Activated CD4-positive, alpha-beta T cell treated with anti-CD3 and anti-CD28 coated beads for 36 hours (primary cell): Measurements from ENCODE around the gene DNTTIP2. TPM values are rescaled to one million over a fixed set of nuclear protein-coding genes. Genes with fewer than 3 reads are reported as not detected.

Experiments
- ATAC-seq: fragments of 200-7000 bp; cut with Tn5 transposase; one replicate; pipeline ENCODE4 v1.10.0; 2021; ENCODE audit warnings: mild to moderate bottlenecking, moderate library complexity
- CTCF ChIA-PET: fragments of 350-600 bp; sonication (Branson Sonifier 250); formaldehyde crosslinking; loops from one replicate; lab custom pipeline; 2021; ENCODE audit warnings: antibody characterized with exemption; lab: Charles Lee
- POLR2A ChIA-PET: fragments of 350-600 bp; sonication (Branson Sonifier 250); formaldehyde crosslinking; loops from one replicate; lab custom pipeline; 2021; ENCODE audit warnings: antibody characterized with exemption, inconsistent platforms; lab: Charles Lee
- DNase-seq: peaks from one replicate; pipeline ENCODE4 v3.0.0-alpha.2; 2020
- H3K27ac Mint-ChIP-seq: one replicate; pipeline ENCODE4 v1.8.0; 2021; ENCODE audit warnings: mixed read lengths
- H3K27me3 Mint-ChIP-seq: one replicate; pipeline ENCODE4 v1.8.0; 2021; ENCODE audit warnings: mixed read lengths
- H3K36me3 Mint-ChIP-seq: one replicate; pipeline ENCODE4 v1.8.0; 2021; ENCODE audit warnings: low read depth, mixed read lengths
- H3K4me1 Mint-ChIP-seq: one replicate; pipeline ENCODE4 v1.8.0; 2021; ENCODE audit warnings: mixed read lengths
- H3K4me3 Mint-ChIP-seq: one replicate; pipeline ENCODE4 v1.8.0; 2021; ENCODE audit warnings: mild to moderate bottlenecking, moderate library complexity, mixed read lengths
- H3K9me3 Mint-ChIP-seq: one replicate; pipeline ENCODE4 v1.8.0; 2021; ENCODE audit warnings: low read depth, mixed read lengths
- intact Hi-C, 2 experiments: fragments of 100-400 bp; cut with DNase I in 1 of 2; cut with micrococcal nuclease in 1 of 2; formaldehyde crosslinking; loops; one replicate each; pipeline versions ENCODE4 v1.14.2 to v1.15.1; 2022 to 2024; cut with DNase I, micrococcal nuclease
- total RNA-seq, 2 experiments: library from RNA; stranded (reverse); gene quantifications; one replicate each; pipeline ENCODE4 v1.2.3, GENCODE V29; 2021

The DNTTIP2 gene
- total RNA-seq, 2 experiments from 2014 or later, result 82.8 to 84.9 TPM

DNA sequence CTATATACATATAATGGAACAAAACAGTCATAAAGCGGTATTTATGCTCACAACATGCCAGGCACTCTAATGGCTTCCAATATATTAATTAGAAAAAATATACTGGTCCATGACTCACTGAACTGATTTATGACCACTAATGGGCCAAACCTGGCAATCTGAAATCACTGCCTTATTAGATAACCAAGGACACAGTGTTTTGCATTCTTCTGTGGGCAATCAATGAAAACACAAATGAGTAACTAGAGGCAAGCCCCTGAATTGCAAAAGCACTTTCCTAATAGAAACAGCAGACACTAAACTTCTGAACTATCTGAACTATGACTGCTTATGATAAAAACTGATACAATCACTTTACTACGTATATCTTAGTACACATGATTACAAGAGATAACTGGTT, 26.7 kb upstream of the DNTTIP2 start:
- H3K27me3 Mint-ChIP-seq, result no peaks in the 10 kb centered on the region
- POLR2A ChIA-PET, result no interaction called here
- H3K36me3 Mint-ChIP-seq, result peaks cover 7% of the 10 kb centered on the region
- peaks cover 5% of the 10 kb centered on the region for H3K9me3 Mint-ChIP-seq
- CTCF ChIA-PET, result no interaction called here
- no peak for DNase-seq
- no peak for ATAC-seq
- H3K27ac Mint-ChIP-seq, result no peak overlapping the region
- no peak overlapping the region for H3K4me3 Mint-ChIP-seq
- peaks cover 43% of the 10 kb centered on the region for H3K4me1 Mint-ChIP-seq
- intact Hi-C loops, result loop anchor here in 1 of 2 experiments (5.0 kb wide), 1 partner anchor 132 kb away; no protein-coding TSS in a partner anchor

DNA sequence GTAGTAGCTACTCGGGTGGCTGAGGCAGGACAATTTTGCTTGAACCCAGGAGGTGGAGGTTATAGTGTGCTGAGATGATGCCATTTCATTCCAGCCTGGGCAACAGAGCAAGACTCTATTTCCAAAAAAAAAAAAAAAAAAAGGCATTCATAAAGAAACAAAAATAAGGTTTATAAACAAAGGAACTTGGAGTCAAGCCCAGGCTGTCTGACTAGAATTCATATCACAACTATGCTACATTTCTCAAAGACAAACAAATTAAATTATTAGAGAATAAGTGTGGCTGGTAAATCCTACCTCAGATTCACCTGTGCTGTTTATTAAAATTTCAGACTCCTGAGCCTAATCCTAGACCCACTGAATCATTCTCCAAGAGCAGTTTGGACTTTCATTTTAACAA, 26.0 kb upstream of the DNTTIP2 start:
- no peak for ATAC-seq
- peaks cover 42% of the 10 kb centered on the region for H3K4me1 Mint-ChIP-seq
- H3K27ac Mint-ChIP-seq, result no peak overlapping the region
- no peaks in the 10 kb centered on the region for H3K27me3 Mint-ChIP-seq
- H3K9me3 Mint-ChIP-seq, result peaks cover 3% of the 10 kb centered on the region
- ChIA-PET POLR2A (no interaction called here), CTCF (no interaction called here)
- no peak overlapping the region for H3K4me3 Mint-ChIP-seq
- DNase-seq, result no peak
- peaks cover 10% of the 10 kb centered on the region for H3K36me3 Mint-ChIP-seq
- intact Hi-C loops, result loop anchor here in 1 of 2 experiments (5.0 kb wide), 1 partner anchor 132 kb away; no protein-coding TSS in a partner anchor

DNA sequence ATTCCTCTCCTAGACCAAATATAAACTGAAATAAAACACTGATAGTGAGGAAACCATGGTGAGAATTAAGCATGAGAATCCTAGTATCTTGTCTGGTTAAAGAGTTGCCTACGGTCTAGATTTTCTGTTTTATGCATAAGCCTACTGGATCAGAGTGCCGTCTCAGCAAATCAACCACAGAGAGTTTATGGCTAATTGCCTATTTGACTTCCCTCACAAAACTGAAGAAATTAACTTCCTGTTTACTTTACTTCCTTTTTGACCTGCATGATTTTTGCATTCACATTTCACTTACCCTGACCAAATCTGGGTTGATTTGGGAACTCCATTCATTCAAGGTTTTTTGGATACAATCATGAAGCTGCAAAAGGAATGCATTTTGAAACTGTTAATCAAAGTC, 25.2 kb upstream of the DNTTIP2 start:
- intact Hi-C loops, result no loop called here
- ATAC-seq (no peak), DNase-seq (no peak)
- ChIA-PET POLR2A (no interaction called here), CTCF (no interaction called here)
- Mint-ChIP-seq H3K4me3 (no peak overlapping the region), H3K27me3 (no peaks in the 10 kb centered on the region), H3K9me3 (no peaks in the 10 kb centered on the region), H3K36me3 (peaks cover 11% of the 10 kb centered on the region), H3K27ac (peak overlapping the region; percentile 43), H3K4me1 (peaks cover 42% of the 10 kb centered on the region)

DNA sequence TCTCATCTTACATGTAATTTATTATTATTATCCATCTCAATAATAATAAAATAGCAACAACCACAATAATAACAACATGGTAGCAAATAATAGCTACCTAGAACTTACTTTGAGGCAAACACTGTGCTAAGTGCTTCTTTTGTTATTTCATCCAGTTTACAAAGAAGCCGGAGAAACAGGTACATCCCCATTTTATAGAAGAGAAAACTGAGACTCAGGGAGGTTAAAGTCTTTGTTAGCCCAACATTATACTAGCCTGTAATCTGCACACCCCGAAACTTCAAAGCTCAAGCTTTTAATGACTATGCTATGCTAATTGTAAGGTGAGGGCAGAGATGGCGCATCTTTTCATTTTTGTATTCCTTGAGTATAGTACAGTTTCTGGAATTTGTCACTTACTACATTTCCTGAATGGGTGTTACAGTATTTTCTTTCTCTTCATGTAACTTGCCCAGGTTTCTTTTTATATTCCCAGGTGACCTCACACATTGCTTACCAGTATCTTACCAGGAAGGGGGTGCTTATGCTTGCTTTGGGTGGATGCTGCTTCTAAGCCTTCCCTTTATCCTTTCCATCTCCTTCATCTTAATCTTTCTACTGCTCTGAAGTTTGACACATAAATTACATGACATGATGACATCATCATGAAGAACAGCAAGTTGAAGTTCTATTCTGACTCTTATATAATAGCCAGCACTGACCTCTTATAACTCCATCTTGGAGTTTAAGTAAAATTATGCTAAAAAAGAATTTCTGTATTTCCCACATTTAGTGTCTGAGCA, 21.9 kb upstream of the DNTTIP2 start:
- Mint-ChIP-seq H3K36me3 (peaks cover 15% of the 10 kb centered on the region), H3K27me3 (no peaks in the 10 kb centered on the region), H3K27ac (peak overlapping the region; percentile 22), H3K9me3 (no peaks in the 10 kb centered on the region), H3K4me3 (no peak overlapping the region), H3K4me1 (peaks cover 23% of the 10 kb centered on the region)
- intact Hi-C loops, result no loop called here
- ChIA-PET CTCF (no interaction called here), POLR2A (interaction anchor here (1.1 kb wide), 1 partner anchor 21 kb away, joined by 4 read pairs; no protein-coding TSS in a partner anchor)
- DNase-seq, result no peak
- no peak for ATAC-seq

DNA sequence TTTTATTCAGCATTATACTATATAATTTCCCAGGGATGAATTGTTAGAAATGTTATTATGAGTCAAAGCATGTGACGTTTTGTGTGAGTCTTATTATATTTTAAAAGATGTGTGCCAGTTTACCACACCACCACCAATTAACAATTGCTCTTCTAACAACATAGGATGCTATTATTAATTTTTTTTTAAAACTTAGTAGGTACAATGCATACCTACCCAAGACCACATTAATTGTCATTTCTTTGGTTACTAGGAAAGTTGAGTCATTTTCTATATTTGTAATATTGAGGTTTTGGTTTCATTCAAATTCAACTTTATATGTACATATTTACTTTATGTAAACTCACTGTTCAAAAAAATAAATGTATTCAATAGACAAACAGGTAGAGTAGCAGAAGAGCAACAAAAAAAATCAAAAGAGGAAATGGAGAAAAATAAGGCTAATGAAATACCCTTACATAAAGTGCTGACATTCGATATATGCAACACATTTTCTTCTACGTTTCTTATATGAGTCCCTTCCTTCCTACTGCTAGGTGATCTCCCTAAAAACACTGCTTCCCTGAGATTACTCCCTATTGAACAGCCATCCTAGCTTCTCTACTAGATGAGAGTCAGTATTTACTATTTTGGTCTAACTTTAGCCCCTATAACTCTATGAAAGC, 20.7 kb upstream of the DNTTIP2 start:
- DNase-seq (no peak), ATAC-seq (no peak)
- ChIA-PET CTCF (no interaction called here), POLR2A (no interaction called here)
- H3K36me3 Mint-ChIP-seq, result peaks cover 15% of the 10 kb centered on the region
- no peak overlapping the region for H3K27ac Mint-ChIP-seq
- H3K27me3 Mint-ChIP-seq, result no peaks in the 10 kb centered on the region
- no peak overlapping the region for H3K4me3 Mint-ChIP-seq
- intact Hi-C loops, result loop anchor here in 1 of 2 experiments (2.0 kb wide), 1 partner anchor 17 kb away; no protein-coding TSS in a partner anchor
- H3K9me3 Mint-ChIP-seq, result no peaks in the 10 kb centered on the region
- H3K4me1 Mint-ChIP-seq, result peaks cover 18% of the 10 kb centered on the region

DNA sequence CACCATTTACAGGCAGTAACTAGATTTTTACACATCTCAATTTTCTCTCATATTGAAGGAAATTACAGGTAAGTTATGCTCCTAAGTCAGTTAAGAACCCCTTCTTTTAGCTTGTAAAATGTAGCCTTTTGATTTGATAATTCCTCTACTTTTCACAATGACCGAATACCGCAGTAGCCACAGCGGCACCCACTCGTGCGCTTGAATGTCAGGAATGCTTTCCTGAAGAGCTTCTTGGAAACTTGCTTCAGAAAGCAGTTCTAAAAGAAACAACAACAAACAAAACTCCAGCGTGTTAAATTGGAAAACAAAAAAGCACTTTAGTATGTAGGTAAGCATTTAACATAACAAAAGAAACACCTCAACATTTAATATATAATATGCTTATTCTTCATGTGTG, 9.9 kb upstream of the DNTTIP2 start:
- DNase-seq (no peak), ATAC-seq (no peak)
- Mint-ChIP-seq H3K27ac (no peak overlapping the region), H3K4me1 (no peaks in the 10 kb centered on the region), H3K27me3 (no peaks in the 10 kb centered on the region), H3K36me3 (peaks cover 9% of the 10 kb centered on the region), H3K4me3 (no peak overlapping the region), H3K9me3 (no peaks in the 10 kb centered on the region)
- ChIA-PET CTCF (interaction anchor here (1.6 kb wide), 1 partner anchor 10 kb away, joined by 5 read pairs; the partner anchor contains the start of gene DNTTIP2), POLR2A (no interaction called here)
- intact Hi-C loops, result no loop called here

DNA sequence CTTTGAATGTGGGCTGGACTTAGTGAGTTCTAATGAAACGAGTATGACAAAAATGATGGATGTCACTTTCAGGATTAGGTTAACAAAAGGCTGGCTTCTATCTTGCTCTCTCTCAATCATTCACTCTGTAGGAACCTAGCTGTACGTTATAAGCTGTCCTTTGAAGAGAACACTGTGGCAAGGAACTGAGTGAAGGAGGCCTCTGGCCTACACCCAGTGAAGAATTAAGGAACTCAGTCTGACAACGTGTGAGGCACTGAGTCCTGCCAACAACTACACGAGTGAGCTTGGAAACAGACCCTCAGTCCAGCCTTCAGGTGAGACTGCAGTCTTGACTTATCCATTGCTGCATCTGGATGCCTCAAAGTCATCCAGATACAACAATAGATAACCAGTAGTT, 3.3 kb upstream of the DNTTIP2 start:
- peaks cover 17% of the 10 kb centered on the region for H3K36me3 Mint-ChIP-seq
- CTCF ChIA-PET, result no interaction called here
- no peak for ATAC-seq
- H3K27ac Mint-ChIP-seq, result no peak overlapping the region
- no peak overlapping the region for H3K4me3 Mint-ChIP-seq
- POLR2A ChIA-PET, result no interaction called here
- H3K27me3 Mint-ChIP-seq, result no peaks in the 10 kb centered on the region
- peaks cover 19% of the 10 kb centered on the region for H3K4me1 Mint-ChIP-seq
- H3K9me3 Mint-ChIP-seq, result no peaks in the 10 kb centered on the region
- DNase-seq, result no peak
- intact Hi-C loops, result loop anchor here in 1 of 2 experiments (2.0 kb wide), 1 partner anchor 17 kb away; no protein-coding TSS in a partner anchor

DNA sequence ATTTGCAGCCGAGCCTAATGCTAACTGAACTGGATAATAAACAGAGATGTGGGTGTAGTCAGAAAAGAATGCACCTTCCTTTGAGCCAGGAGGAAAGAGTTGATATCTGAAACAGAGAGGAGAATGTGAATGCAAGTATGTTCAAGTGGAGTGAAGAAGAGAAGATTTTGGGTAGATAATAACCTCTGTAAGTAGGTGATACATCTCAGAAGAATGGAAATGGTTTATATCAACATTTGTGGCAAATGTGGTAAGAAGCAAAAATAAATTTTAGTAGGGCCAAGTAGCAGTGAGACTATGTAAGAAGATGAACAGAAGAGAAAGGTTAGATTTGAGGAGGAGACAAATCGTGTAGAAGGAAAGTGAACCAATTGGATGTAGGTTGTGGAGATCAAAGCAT, 1.7 kb upstream of the DNTTIP2 start:
- CTCF ChIA-PET, result no interaction called here
- intact Hi-C loops, result no loop called here
- Mint-ChIP-seq H3K4me1 (peaks cover 31% of the 10 kb centered on the region), H3K4me3 (no peak overlapping the region), H3K9me3 (no peaks in the 10 kb centered on the region), H3K36me3 (peaks cover 29% of the 10 kb centered on the region), H3K27ac (peak overlapping the region; percentile 20), H3K27me3 (no peaks in the 10 kb centered on the region)
- DNase-seq (no peak), ATAC-seq (no peak)
- POLR2A ChIA-PET, result no interaction called here

DNA sequence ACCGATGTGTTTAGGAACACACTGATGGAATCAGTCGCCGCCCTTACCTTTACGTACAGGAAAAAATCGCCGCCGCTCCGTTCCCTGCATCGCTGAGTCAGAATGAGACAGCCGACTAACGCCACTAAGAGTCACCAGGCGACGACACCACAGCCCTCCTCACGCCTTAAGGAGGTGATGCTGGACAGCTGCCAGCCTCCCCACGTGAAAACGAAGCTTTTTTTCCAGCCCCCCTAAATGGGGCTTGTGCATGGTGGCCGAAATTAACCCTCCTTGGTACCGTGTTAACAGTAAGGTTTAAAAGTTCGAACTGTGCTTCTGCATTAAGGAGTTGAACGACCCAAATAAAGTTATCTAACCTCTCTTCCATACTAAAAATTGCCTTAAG, 511 bp downstream of the DNTTIP2 start:
- Mint-ChIP-seq H3K9me3 (no peaks in the 10 kb centered on the region), H3K27ac (peak overlapping the region; percentile 97), H3K36me3 (peaks cover 46% of the 10 kb centered on the region), H3K4me3 (peak overlapping the region; percentile 92), H3K27me3 (no peaks in the 10 kb centered on the region), H3K4me1 (peaks cover 47% of the 10 kb centered on the region)
- ChIA-PET POLR2A (interaction anchor here (0.9 kb wide), 1 partner anchor 32 kb away, joined by 7 read pairs; no protein-coding TSS in a partner anchor), CTCF (interaction anchor here (0.5 kb wide), 1 partner anchor 27 kb away, joined by 3 read pairs; no protein-coding TSS in a partner anchor)
- DNase-seq (peak; percentile 80), ATAC-seq (peak; percentile 55)
- intact Hi-C loops, result loop anchor here (2.0 to 10.0 kb wide), 4 partner anchors 30 to 1044 kb away; partner anchors contain the start of genes GCLM (in 1 of the 2) and RPL5 (in 1 of the 2)

DNA sequence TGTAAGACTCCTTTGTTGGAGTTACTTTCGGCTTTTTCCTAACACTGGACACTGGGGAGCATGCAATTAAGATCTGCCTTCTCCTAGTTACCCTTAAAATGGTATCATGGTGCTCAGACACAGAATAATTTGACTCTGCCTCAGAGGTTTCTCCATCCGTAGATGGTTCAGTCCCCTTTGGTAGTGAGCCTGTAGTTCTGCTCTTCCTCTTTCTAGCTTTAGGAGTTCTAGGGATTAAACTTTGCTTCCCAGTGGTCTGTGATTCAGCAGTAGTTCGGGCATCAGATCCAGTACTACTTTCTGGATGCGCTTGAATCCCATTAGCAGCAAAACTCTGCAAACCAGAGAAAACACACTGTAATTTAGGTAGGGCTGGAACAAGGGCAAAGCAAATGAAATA, 1.5 kb downstream of the DNTTIP2 start:
- H3K4me3 Mint-ChIP-seq, result peak overlapping the region; percentile 92
- H3K36me3 Mint-ChIP-seq, result peaks cover 44% of the 10 kb centered on the region

DNA sequence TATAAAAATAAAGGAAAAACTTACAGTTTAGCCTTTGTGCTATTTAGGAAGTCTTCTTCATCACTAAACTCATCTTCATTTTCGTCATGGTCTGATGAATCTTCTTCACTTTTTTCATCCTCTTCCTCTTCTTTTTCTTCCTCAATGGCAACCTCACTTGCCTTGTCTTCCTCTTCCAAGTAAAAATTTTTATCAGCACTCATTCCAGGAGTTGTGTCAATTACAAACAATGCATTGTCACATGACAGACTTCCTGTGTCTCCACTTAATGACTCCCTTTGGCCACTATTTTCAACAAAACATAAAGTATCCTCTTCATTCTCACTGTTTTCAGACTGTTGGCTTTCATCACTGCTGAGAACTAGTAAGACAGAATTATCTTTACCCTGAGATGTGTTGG, 2.8 kb downstream of the DNTTIP2 start:
- no peaks in the 10 kb centered on the region for H3K27me3 Mint-ChIP-seq
- intact Hi-C loops, result loop anchor here in 1 of 2 experiments (10.0 kb wide), 1 partner anchor 1041 kb away; the partner anchor contains the start of gene RPL5
- no peak for ATAC-seq
- peak overlapping the region; percentile 92 for H3K4me3 Mint-ChIP-seq
- ChIA-PET POLR2A (no interaction called here), CTCF (no interaction called here)
- peak overlapping the region; percentile 97 for H3K27ac Mint-ChIP-seq
- H3K4me1 Mint-ChIP-seq, result peaks cover 45% of the 10 kb centered on the region
- no peak for DNase-seq
- H3K9me3 Mint-ChIP-seq, result no peaks in the 10 kb centered on the region
- H3K36me3 Mint-ChIP-seq, result peaks cover 55% of the 10 kb centered on the region

More for the DNA sequence above, 1.5 kb downstream of the DNTTIP2 start:
- DNase-seq (no peak), ATAC-seq (no peak)
- ChIA-PET POLR2A (interaction anchor here (0.7 kb wide), 2 partner anchors 72 to 139 kb away, joined by 3 read pairs; no protein-coding TSS in a partner anchor), CTCF (no interaction called here)
- H3K27ac Mint-ChIP-seq, result peak overlapping the region; percentile 97
- H3K27me3 Mint-ChIP-seq, result no peaks in the 10 kb centered on the region
- H3K4me1 Mint-ChIP-seq, result peaks cover 45% of the 10 kb centered on the region
- H3K9me3 Mint-ChIP-seq, result no peaks in the 10 kb centered on the region
- intact Hi-C loops, result loop anchor here in 1 of 2 experiments (10.0 kb wide), 1 partner anchor 1043 kb away; the partner anchor contains the start of gene RPL5
